Gastroesophageal sphincter (tissue), 3 donors: ENCODE measurements around the gene ASIC3.

Experiments used
- CTCF ChIP-seq, 4 experiments: fragments of 200-600 bp in 2 of 4; fragments of 450-650 bp in 2 of 4; sonication (generic) in 1 of 4; IDR thresholded peaks; one replicate each; pipeline ENCODE4 v1.5.1; 2017 to 2019; ENCODE audit warnings: antibody characterized with exemption in 4 of 4, mild to moderate bottlenecking in 2 of 4, moderate library complexity in 2 of 4
- EP300 ChIP-seq: sonication (generic); formaldehyde crosslinking; IDR thresholded peaks from one replicate; pipeline ENCODE4 v1.6.1; 2017; ENCODE audit warnings: antibody characterized with exemption, mild to moderate bottlenecking
- POLR2A ChIP-seq, 2 donors: fragments of 450-650 bp; IDR thresholded peaks; one replicate each; pipeline ENCODE4 v1.6.1; 2017; ENCODE audit warnings: antibody characterized with exemption in 2 of 2, mild to moderate bottlenecking in 2 of 2, moderate library complexity in 1 of 2
- POLR2AphosphoS5 ChIP-seq: sonication (generic); formaldehyde crosslinking; IDR thresholded peaks from one replicate; pipeline ENCODE4 v1.6.1; 2017; ENCODE audit warnings: antibody characterized with exemption

- no peak for TF ChIP-seq POLR2AphosphoS5
- no peak for TF ChIP-seq EP300
- no peak for TF ChIP-seq CTCF (IDR thresholded peaks at IDR 0.05)
- TF ChIP-seq POLR2A (IDR thresholded peaks at IDR 0.05): no peak
These were observed 22.9 kb downstream of the ASIC3 start for GRCh38 chr7:151071032-151071866.
